Endothelial cell of umbilical vein (primary cell): ENCODE results near the gene SLFN12.
"Not testable (repeated sequence)": the region's sequence is repeated elsewhere in the genome, so short reads cannot be mapped to it uniquely, and the experiment has no call there.

Experiments used
- CTCF ChIP-seq, 2 donors: IDR thresholded peaks; 1 replicate in 1 of 2; 2 replicates in 1 of 2; pipeline ENCODE4 v1.5.1; 2011; ENCODE audit warnings: low read length in 2 of 2, mild to moderate bottlenecking in 2 of 2, moderate library complexity in 2 of 2, control low read depth in 1 of 2, inconsistent platforms in 1 of 2, low read depth in 1 of 2; ENCODE audit not compliant: insufficient read depth in 1 of 2; ENCODE audit errors: extremely low read depth in 1 of 2
- MAX ChIP-seq: IDR thresholded peaks from 2 replicates; pipeline ENCODE4 v1.6.1; 2011; ENCODE audit not compliant: insufficient read depth, insufficient read length
- POLR2A ChIP-seq: IDR thresholded peaks from 2 replicates; pipeline ENCODE4 v1.6.1; 2012; ENCODE audit warnings: low read depth, mild to moderate bottlenecking, control low read depth, low read length
- POLR2AphosphoS5 ChIP-seq: IDR thresholded peaks from 2 replicates; pipeline ENCODE4 v1.6.1; 2012; ENCODE audit warnings: low read depth, mild to moderate bottlenecking, control low read depth, low read length, moderate library complexity; ENCODE audit not compliant: insufficient read depth

GRCh38 chr17:35414707-35415106 is 17.6 kb downstream of the SLFN12 start:
- not testable (repeated sequence) for TF ChIP-seq POLR2A; CTCF (IDR thresholded peaks at IDR 0.05; ENCODE audit: extremely low read depth in 1 of 2, insufficient read depth in 1 of 2, low read depth in 1 of 2, low read length in 2 of 2); MAX; POLR2AphosphoS5
